SK-N-SH treated with all-trans-retinoic acid at 6 μM for 48 hours (cell line): ENCODE results near the gene CWC27.

Experiments used
- ARNTL ChIP-seq: fragments of 450-650 bp; formaldehyde crosslinking; IDR thresholded peaks from 2 replicates; pipeline ENCODE4 v1.5.0; 2020; ENCODE audit warnings: low read depth, mild to moderate bottlenecking, moderate library complexity, borderline replicate concordance
- PATZ1 ChIP-seq: fragments of 250-450 bp; sonication (Bioruptor Pico); IDR thresholded peaks from 2 replicates; pipeline ENCODE4 v1.8.0; 2020; ENCODE audit warnings: mild to moderate bottlenecking, moderate library complexity, borderline replicate concordance
- POU6F1 ChIP-seq: fragments of 250-450 bp; sonication (Bioruptor Pico); IDR thresholded peaks from 2 replicates; pipeline ENCODE4 v1.8.0; 2021; ENCODE audit warnings: low read depth, mild to moderate bottlenecking, moderate library complexity, borderline replicate concordance
- PPARA ChIP-seq: fragments of 250-450 bp; sonication (Bioruptor Pico); IDR thresholded peaks from 2 replicates; pipeline ENCODE4 v1.5.0; 2020; ENCODE audit warnings: mild to moderate bottlenecking, borderline replicate concordance
- TCF4 ChIP-seq: fragments of 250-450 bp; sonication (Bioruptor Pico); IDR thresholded peaks from 2 replicates; pipeline ENCODE4 v1.8.0; 2021; ENCODE audit warnings: mild to moderate bottlenecking, moderate library complexity, borderline replicate concordance
- TOX ChIP-seq: fragments of 250-450 bp; sonication (Bioruptor Pico); IDR thresholded peaks from 2 replicates; pipeline ENCODE4 v1.8.0; 2021; ENCODE audit warnings: mild to moderate bottlenecking, moderate library complexity, borderline replicate concordance
- ZFP30 ChIP-seq: fragments of 450-650 bp; formaldehyde crosslinking; IDR thresholded peaks from 2 replicates; pipeline ENCODE4 v1.5.0; 2022; ENCODE audit warnings: mild to moderate bottlenecking, moderate library complexity
- ZNF8 ChIP-seq: fragments of 450-650 bp; formaldehyde crosslinking; IDR thresholded peaks from 2 replicates; pipeline ENCODE4 v1.5.0; 2020; ENCODE audit warnings: mild to moderate bottlenecking, moderate library complexity

GRCh38 chr5:65050140-65050539, 281.4 kb downstream of the CWC27 start:
- TF ChIP-seq ZNF8 (CRISPR knock-in tag): no peak
- no peak for TF ChIP-seq POU6F1 (CRISPR knock-in tag)
- no peak for TF ChIP-seq PATZ1
- no peak for TF ChIP-seq ZFP30
- TF ChIP-seq PPARA (CRISPR knock-in tag): no peak
- TF ChIP-seq TCF4 (CRISPR knock-in tag): no peak
- TF ChIP-seq TOX (CRISPR knock-in tag): no peak
- TF ChIP-seq ARNTL (CRISPR knock-in tag): no peak
